SIG-M5 (cell line): ENCODE measurements around the gene PSMC3.

Experiments
- DNase-seq: peaks from one replicate; lab custom pipeline; 2025; lab: John Stamatoyannopoulos, UW

Gene PSMC3

GRCh38 chr11:47443028-47443700 is 16.9 kb upstream of the PSMC3 start:
- no peak for DNase-seq

- DNase-seq = no peak
These were observed 16.3 kb upstream of the PSMC3 start for GRCh38 chr11:47442514-47442913.

GRCh38 chr11:47441421-47441820 is 15.2 kb upstream of the PSMC3 start:
- DNase-seq = no peak

- no peak for DNase-seq
These were observed 13.8 kb upstream of the PSMC3 start for GRCh38 chr11:47440054-47440476.

GRCh38 chr11:47438721-47439120 is 12.5 kb upstream of the PSMC3 start:
- no peak for DNase-seq

GRCh38 chr11:47437746-47438418 is 11.6 kb upstream of the PSMC3 start:
- DNase-seq = no peak

- no peak for DNase-seq
These were observed 11.0 kb upstream of the PSMC3 start for GRCh38 chr11:47437218-47437745.

- no peak for DNase-seq
These were observed 10.5 kb upstream of the PSMC3 start for GRCh38 chr11:47436726-47437125.

GRCh38 chr11:47435687-47436086 is 9.4 kb upstream of the PSMC3 start:
- DNase-seq = no peak

GRCh38 chr11:47434011-47434786 is 8.0 kb upstream of the PSMC3 start:
- no peak for DNase-seq

GRCh38 chr11:47433157-47433556 is 6.9 kb upstream of the PSMC3 start:
- no peak for DNase-seq

- no peak for DNase-seq
These were observed 5.3 kb upstream of the PSMC3 start for GRCh38 chr11:47431356-47432083.

- DNase-seq = no peak
These were observed 4.3 kb upstream of the PSMC3 start for GRCh38 chr11:47430524-47430923.

- no peak for DNase-seq
These were observed 628 bp downstream of the PSMC3 start for GRCh38 chr11:47425611-47426010.

GRCh38 chr11:47418454-47419259 is 7.6 kb downstream of the PSMC3 start:
- DNase-seq = no peak

GRCh38 chr11:47417712-47418111 is 8.5 kb downstream of the PSMC3 start:
- no peak for DNase-seq

GRCh38 chr11:47415949-47416472 is 10.2 kb downstream of the PSMC3 start:
- DNase-seq = no peak

GRCh38 chr11:47415091-47415854 is 11.0 kb downstream of the PSMC3 start:
- DNase-seq = no peak

- DNase-seq = no peak
These were observed 11.6 kb downstream of the PSMC3 start for GRCh38 chr11:47414685-47415070.
